ENCODE results near the gene THADA. TPM values are rescaled to one million over a fixed set of nuclear protein-coding genes. Genes with fewer than 3 reads are reported as not detected.

THADA gene
- total RNA-seq, 1 experiment from 2014 or later, result 14.1 TPM

DNA sequence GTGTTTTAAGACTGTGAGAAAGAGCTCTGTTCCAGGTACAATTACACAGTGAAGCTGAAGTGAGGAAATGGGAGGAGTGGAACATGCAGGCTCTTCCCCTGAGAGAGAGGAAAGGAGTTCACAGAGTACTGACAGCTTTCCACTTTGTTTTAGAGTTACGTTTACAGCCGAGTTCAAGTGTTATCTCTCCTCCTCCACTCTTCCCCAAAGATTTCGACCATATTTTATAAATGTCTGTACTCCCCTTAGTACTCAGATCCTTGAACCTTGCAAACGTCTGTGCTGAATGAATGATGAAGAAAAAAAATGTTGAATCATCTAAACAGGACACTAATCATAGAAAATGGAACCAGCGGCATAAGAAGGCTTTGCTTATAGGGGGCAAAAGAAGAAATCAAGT, 121.6 kb downstream of the THADA start:
- no peak overlapping the region for H3K27ac ChIP-seq
- peaks cover 15% of the 10 kb centered on the region for H3K4me1 ChIP-seq (replicated peaks)
- no peaks in the 10 kb centered on the region for H3K27me3 ChIP-seq (replicated peaks)
- DNase-seq (ENCODE audit: low read depth in 1 of 2, low spot score in 2 of 2), result no peak
- no peaks in the 10 kb centered on the region for H3K9me3 ChIP-seq (replicated peaks)
- no peaks in the 10 kb centered on the region for H3K36me3 ChIP-seq
- H3K4me3 ChIP-seq, result no peak overlapping the region

DNA sequence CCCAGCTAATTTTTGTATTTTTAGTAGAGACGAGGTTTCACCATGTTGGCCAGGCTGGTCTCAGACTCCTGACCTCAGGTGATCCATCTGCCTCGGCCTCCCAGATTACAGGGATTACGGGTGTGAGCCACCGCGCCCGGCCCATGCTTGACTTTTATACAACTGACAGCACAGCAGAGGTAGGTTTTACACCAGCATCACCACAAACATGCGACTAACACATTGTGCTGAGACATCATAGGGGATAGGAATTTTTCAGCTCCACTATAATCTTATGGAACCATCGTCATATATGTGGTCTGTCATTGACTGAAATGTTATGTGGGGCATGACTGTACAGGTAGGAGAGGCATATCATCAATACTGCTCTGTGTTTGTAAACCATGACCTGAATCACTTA, 122.1 kb downstream of the THADA start:
- Histone ChIP-seq H3K9me3 (replicated peaks) (no peaks in the 10 kb centered on the region), H3K4me1 (replicated peaks) (peaks cover 18% of the 10 kb centered on the region), H3K27me3 (replicated peaks) (no peaks in the 10 kb centered on the region), H3K4me3 (no peak overlapping the region), H3K36me3 (no peaks in the 10 kb centered on the region), H3K27ac (no peak overlapping the region)
- DNase-seq (ENCODE audit: low read depth in 1 of 2, low spot score in 2 of 2), result no peak

DNA sequence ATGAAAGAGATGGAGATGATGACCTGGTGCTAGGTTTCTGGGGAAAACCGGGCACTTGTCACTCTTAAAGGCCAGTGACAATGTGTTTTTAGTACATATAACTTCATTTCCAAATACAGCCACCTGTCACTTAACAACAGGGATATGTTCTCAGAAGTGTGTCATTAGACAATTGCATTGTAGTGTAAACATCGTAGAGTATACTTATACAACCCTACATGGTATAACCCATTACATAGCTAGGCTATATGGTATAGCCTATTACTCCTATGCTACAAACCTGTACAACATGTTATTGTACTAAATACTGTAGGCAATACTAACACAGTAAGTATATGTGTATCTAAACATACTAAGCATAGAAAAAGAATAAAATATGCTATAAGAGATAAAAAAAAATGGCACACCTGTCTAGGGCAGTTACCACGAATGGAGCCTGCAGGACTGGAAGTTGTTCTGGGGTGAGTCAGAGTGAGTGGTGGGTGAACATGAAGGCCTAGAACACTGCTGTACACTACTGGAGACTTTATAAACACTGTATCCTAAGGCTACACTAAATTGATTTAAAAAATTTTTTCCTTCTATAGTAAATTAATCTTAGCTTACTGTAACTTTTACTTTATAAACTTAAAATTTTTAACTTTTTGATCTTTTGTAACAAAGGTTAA, 123.2 kb downstream of the THADA start:
- Histone ChIP-seq H3K4me3 (no peak overlapping the region), H3K36me3 (no peaks in the 10 kb centered on the region), H3K27ac (no peak overlapping the region), H3K4me1 (replicated peaks) (peaks cover 22% of the 10 kb centered on the region), H3K9me3 (replicated peaks) (no peaks in the 10 kb centered on the region), H3K27me3 (replicated peaks) (no peaks in the 10 kb centered on the region)
- no peak for DNase-seq (ENCODE audit: low read depth in 1 of 2, low spot score in 2 of 2)

DNA sequence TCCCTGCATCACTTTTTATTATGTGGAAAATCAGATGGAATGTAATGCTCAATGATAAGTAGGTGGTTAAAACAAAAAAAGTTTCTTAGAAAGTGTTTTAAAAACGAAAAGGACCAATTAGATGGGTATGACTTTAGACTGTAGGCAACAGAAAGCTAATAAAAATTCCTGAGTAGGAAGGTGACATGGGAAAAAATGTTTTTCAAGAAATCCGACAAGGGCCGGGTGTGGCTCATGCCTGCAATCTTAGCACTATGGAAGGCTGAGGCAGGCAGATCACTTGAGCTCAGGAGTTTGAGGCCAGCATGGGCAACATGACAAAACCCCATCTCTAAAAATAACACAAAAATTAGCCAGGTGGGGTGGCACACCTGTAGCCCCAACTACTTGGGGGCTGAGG, 126.1 kb downstream of the THADA start:
- Histone ChIP-seq H3K27ac (no peak overlapping the region), H3K4me3 (no peak overlapping the region)
- DNase-seq (ENCODE audit: low read depth in 1 of 2, low spot score in 2 of 2), result no peak

DNA sequence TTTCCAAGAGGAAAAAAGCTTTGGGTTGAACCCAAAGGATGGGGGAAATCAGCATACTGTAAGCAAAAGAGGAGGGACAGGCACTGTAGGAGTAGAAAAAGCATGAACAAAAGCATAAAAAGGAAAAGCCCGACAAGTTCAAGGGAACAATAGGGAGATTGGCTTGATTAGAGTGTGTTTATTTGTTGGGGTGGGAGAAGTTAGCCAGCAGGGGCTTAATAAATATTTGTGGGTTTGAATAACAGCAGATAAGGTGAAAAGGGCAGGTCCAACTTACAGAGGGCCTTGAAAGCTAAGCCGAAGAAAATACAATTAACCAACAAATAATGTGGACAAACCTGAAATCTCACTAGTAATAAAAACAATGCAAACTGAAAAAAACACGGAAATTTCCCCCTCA, 126.7 kb downstream of the THADA start:
- Histone ChIP-seq H3K27ac (no peak overlapping the region), H3K27me3 (replicated peaks) (no peaks in the 10 kb centered on the region), H3K4me3 (no peak overlapping the region), H3K36me3 (no peaks in the 10 kb centered on the region), H3K4me1 (replicated peaks) (peaks cover 45% of the 10 kb centered on the region), H3K9me3 (replicated peaks) (no peaks in the 10 kb centered on the region)
- peak in 1 of 2 experiments; percentile 52 for DNase-seq (ENCODE audit: low read depth in 1 of 2, low spot score in 2 of 2)

More for the DNA sequence above, 126.1 kb downstream of the THADA start:
- no peaks in the 10 kb centered on the region for H3K9me3 ChIP-seq (replicated peaks)
- no peaks in the 10 kb centered on the region for H3K27me3 ChIP-seq (replicated peaks)
- H3K4me1 ChIP-seq (replicated peaks), result peaks cover 39% of the 10 kb centered on the region
- no peaks in the 10 kb centered on the region for H3K36me3 ChIP-seq

DNA sequence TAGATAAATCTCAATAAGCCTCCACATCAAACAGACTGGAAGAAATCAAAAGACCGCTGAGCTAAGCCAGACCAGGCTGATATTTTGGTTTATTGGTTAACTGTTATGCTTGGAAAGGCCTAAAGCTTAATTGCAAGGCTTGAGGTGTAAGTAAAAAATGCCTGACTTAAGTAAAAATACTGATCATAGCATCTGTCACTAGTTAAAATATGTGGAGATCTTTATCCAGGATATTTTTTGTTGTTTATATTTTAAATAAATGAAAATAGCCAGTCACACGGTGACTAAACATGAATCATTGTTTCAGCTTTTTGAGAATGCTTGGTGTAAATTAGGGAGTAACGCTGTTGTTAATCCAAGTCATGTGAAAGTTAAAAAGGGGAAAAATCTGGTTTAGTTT, 127.9 kb downstream of the THADA start:
- H3K36me3 ChIP-seq, result no peaks in the 10 kb centered on the region
- peak overlapping the region; percentile 39 for H3K27ac ChIP-seq
- H3K9me3 ChIP-seq (replicated peaks), result no peaks in the 10 kb centered on the region
- no peak overlapping the region for H3K4me3 ChIP-seq
- H3K27me3 ChIP-seq (replicated peaks), result no peaks in the 10 kb centered on the region
- H3K4me1 ChIP-seq (replicated peaks), result peaks cover 56% of the 10 kb centered on the region
- DNase-seq (ENCODE audit: low read depth in 1 of 2, low spot score in 2 of 2), result peak in 1 of 2 experiments; percentile 64

DNA sequence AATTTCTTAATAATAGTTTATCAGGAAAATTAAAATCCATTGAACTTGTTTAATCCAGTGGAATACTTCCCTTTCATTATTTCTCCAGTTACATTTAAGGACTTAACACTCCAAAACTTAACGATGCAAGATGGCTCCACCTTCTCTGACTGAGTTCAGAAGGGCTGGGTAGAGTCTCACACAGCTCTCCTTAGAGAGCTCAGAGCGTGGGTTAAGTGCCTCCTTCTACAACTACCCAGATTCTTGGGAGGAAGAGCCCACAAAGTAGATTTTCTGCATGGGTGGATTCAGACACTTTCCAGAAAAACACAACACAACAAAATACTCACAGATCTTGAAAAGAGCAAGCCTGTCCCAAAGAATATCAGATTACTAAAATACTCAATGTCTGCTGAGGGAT, 130.6 kb downstream of the THADA start:
- DNase-seq (ENCODE audit: low read depth in 1 of 2, low spot score in 2 of 2), result no peak
- Histone ChIP-seq H3K27me3 (replicated peaks) (no peaks in the 10 kb centered on the region), H3K27ac (peak overlapping the region; percentile 60), H3K36me3 (no peaks in the 10 kb centered on the region), H3K9me3 (replicated peaks) (no peaks in the 10 kb centered on the region), H3K4me1 (replicated peaks) (peaks cover 71% of the 10 kb centered on the region), H3K4me3 (no peak overlapping the region)

DNA sequence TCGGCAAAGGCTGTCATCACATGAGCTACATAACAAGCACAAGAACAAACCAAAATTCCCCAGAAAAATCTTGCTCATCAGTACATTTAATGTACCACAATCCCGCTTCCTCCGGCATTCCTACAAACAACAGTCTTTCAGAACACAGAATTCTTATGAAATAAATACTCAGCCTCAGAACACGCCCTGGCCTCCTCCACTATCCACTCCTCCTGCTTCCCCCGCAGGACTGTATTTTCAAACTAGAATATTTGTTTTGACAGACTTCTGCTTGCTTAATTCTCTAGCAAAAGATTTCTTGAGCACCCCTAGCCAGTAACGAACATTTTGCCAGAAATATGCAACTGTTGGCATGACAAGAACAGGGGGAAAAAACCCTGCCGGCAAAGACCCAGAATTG, 131.2 kb downstream of the THADA start:
- peaks cover 71% of the 10 kb centered on the region for H3K4me1 ChIP-seq (replicated peaks)
- no peak overlapping the region for H3K4me3 ChIP-seq
- peak overlapping the region; percentile 60 for H3K27ac ChIP-seq
- no peaks in the 10 kb centered on the region for H3K9me3 ChIP-seq (replicated peaks)
- no peaks in the 10 kb centered on the region for H3K36me3 ChIP-seq
- DNase-seq (ENCODE audit: low read depth in 1 of 2, low spot score in 2 of 2), result peak; percentile 58 to 68
- H3K27me3 ChIP-seq (replicated peaks), result no peaks in the 10 kb centered on the region

DNA sequence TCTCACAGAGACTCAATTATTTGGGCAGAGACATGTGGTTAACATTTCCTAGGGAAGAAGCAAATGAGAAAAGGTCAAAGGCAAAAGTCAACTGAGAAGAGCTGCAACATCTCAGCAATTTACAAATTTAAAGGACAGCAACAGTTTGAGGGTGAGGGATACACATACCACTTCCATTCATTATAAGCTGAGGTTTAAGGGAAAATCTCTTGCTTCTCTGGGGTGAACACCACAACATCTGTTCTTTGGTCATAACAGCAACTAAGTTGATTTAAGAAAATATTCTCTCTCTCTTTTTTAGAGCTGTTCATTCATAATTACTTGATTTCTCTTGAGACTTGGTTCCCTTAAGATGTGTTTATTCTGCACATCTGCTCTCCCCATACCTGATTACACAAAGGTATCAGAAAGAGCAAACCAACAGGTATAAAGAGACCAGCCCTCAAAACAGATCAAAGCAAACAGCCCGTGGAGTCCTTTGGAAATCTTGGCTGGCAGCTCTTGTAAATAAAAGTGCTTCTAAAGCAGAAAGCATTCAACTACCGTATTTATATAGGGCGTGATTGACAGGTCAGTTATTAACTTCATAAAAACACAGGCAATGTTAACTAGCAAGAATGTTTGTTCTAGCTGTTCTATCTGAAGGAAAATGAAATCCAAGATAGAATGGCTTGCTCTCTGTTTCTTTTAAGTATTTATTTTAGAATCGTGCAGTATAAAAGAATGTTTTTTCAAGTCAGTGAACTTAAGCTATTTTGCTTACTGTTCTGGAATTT, 132.8 kb downstream of the THADA start:
- peak in 1 of 2 experiments; percentile 54 for DNase-seq (ENCODE audit: low read depth in 1 of 2, low spot score in 2 of 2)
- H3K27me3 ChIP-seq (replicated peaks), result no peaks in the 10 kb centered on the region
- peak overlapping the region; percentile 34 for H3K27ac ChIP-seq
- peaks cover 69% of the 10 kb centered on the region for H3K4me1 ChIP-seq (replicated peaks)
- no peaks in the 10 kb centered on the region for H3K36me3 ChIP-seq
- no peak overlapping the region for H3K4me3 ChIP-seq
- H3K9me3 ChIP-seq (replicated peaks), result no peaks in the 10 kb centered on the region

DNA sequence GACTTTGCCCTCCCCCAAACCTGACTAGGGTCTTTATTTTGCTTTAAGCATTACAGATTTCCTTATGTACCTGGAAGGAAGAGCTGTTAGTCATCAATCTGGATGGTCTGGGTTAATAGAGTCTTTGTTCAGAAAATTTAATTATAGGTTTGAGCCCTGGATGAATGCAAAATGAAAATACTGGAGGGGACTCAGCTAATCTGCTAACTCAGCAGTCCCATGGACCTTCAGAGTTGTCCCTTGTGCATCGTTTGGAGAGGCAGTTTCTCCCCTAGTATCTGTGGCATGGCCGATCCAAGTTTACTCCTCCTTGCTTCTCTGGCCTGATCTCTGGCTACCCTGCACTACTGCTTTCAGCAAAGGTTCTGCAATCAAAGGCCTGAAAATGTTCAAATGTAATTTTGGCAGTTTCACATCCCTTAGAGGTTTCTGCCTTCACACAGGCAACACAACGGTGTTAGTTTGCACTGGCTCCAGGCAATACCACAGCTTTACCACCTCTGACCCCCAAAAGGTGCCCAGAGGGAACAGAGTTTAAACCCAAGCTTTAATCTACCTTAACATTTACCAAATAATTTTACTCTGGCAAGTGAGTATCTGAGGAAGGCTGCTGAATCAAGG, 134.3 kb downstream of the THADA start:
- H3K27ac ChIP-seq, result no peak overlapping the region
- no peaks in the 10 kb centered on the region for H3K27me3 ChIP-seq (replicated peaks)
- H3K36me3 ChIP-seq, result no peaks in the 10 kb centered on the region
- H3K4me3 ChIP-seq, result no peak overlapping the region
- H3K9me3 ChIP-seq (replicated peaks), result no peaks in the 10 kb centered on the region
- no peak for DNase-seq (ENCODE audit: low read depth in 1 of 2, low spot score in 2 of 2)
- peaks cover 74% of the 10 kb centered on the region for H3K4me1 ChIP-seq (replicated peaks)

DNA sequence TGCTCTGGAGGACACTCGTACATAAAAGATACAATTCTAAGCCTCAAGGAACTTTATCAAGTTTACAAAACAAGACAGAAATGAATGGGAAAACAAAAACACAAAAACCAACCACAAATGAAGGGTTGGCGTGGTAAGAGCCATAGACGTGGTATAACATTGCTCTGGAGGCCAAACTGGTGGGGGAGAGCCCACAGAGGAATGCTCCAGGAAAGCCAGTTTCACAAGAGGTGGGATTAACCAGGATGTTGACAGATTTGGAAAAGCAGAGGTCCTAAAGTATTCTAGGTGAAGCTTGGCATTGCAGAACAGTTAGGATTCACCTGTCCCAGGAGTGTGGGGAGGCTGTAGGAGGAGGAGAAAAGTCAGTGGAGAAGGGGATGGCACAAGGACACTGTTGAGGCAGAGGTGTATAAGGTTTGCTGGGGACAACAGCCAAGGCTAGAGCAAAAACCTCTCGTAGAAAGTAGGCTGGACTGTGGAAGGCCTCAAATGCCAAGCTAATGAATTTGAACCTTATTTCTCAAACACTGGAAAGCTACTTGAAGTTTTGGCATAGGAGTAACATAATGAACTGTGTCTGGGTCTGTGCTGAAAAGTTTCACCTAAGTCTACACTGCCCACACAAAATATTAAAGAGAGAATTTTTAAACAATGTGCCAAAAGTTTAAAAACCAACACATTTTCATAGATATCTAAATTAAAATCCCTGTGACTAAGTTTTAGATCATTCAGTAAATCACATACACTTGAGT, 135.1 kb downstream of the THADA start:
- Histone ChIP-seq H3K4me1 (replicated peaks) (peaks cover 81% of the 10 kb centered on the region), H3K36me3 (no peaks in the 10 kb centered on the region), H3K9me3 (replicated peaks) (no peaks in the 10 kb centered on the region), H3K27ac (no peak overlapping the region), H3K4me3 (no peak overlapping the region), H3K27me3 (replicated peaks) (no peaks in the 10 kb centered on the region)
- DNase-seq (ENCODE audit: low read depth in 1 of 2, low spot score in 2 of 2), result no peak

DNA sequence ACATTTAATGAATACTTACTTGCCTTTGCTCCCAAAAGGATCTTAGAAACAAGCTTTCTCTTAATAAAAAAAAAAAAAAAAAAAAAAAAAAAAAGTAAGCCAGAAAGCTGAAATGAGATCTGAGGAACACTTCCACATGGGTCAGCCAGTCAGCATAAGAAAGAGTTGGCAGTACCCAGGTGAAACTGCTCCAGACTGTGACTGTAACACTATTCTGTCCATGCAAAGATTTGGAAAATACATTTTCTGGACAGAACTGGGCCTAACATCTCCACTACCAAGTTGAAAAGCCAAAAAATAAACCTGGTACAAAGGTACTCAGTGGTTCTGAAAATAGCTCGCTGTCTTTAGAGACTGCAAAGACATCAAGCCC, 135.7 kb downstream of the THADA start:
- no peak for DNase-seq (ENCODE audit: low read depth in 1 of 2, low spot score in 2 of 2)
- Histone ChIP-seq H3K9me3 (replicated peaks) (no peaks in the 10 kb centered on the region), H3K36me3 (no peaks in the 10 kb centered on the region), H3K27ac (no peak overlapping the region), H3K27me3 (replicated peaks) (no peaks in the 10 kb centered on the region), H3K4me1 (replicated peaks) (peaks cover 81% of the 10 kb centered on the region), H3K4me3 (no peak overlapping the region)

DNA sequence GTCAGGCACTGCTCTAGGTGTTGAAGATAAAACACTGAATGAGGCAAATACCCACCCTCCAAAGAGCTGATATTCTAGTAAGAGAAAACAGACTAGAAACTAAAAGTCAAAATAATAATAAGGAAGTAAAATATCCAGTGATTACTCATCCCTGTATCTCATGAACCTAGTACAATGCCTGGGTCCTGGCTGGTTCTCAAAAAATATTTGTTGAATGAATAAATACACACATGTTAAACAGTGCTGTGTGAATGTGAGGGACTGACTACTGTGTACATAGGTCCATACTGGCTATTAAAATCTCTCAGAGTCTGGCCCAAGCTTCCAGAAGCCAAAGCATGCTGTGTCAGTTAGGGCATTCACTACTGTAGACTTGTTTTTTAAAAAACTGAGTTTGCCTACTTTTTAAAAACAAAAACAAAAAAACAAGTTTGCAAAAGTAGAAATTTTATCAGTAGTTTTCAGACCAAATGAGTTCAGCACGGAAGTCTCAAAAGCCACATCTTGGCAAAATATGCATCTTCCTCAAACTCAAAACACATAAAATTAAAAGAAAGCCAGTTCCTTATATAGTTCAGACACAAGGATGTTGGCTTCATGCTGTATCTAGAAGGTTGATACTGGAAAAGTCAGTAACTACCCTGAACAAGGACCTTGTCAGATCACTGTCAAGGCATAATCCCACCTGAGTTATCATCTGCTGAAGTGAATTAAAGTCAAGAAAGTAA, 136.2 kb downstream of the THADA start:
- DNase-seq (ENCODE audit: low read depth in 1 of 2, low spot score in 2 of 2), result peak in 1 of 2 experiments; percentile 37
- Histone ChIP-seq H3K27ac (no peak overlapping the region), H3K27me3 (replicated peaks) (no peaks in the 10 kb centered on the region), H3K4me3 (no peak overlapping the region), H3K9me3 (replicated peaks) (no peaks in the 10 kb centered on the region), H3K4me1 (replicated peaks) (peaks cover 77% of the 10 kb centered on the region), H3K36me3 (no peaks in the 10 kb centered on the region)

All from SJSA1 (cell line).